Epithelial cell of proximal tubule (primary cell): ENCODE results near the gene DHRS9. TPM values are rescaled to one million over a fixed set of nuclear protein-coding genes. Genes with fewer than 3 reads are reported as not detected.

ENCODE experiments used
- DNase-seq: peaks from one replicate; pipeline ENCODE4 v3.0.0-alpha.2; 2011; ENCODE audit warnings: low read depth
- H3K4me3 ChIP-seq: 2 replicates; pipeline ENCODE4 v1.5.1; 2011; ENCODE audit warnings: low read depth, mild to moderate bottlenecking, low read length
- total RNA-seq: library from RNA; depleted of rRNA; stranded (reverse); fragments of >200 nt; gene quantifications from 2 replicates; pipeline ENCODE4 v1.2.3, GENCODE V29; 2015
- TF ChIP-seq, protein P1 (sequence below): conservative IDR thresholded peaks from 2 replicates; pipeline ENCODE4 v1.5.1; 2012; ENCODE audit warnings: low read depth, mild to moderate bottlenecking, low read length

DHRS9 gene
- total RNA-seq, 1 donor from 2014 or later: 0.35 TPM

DNA sequence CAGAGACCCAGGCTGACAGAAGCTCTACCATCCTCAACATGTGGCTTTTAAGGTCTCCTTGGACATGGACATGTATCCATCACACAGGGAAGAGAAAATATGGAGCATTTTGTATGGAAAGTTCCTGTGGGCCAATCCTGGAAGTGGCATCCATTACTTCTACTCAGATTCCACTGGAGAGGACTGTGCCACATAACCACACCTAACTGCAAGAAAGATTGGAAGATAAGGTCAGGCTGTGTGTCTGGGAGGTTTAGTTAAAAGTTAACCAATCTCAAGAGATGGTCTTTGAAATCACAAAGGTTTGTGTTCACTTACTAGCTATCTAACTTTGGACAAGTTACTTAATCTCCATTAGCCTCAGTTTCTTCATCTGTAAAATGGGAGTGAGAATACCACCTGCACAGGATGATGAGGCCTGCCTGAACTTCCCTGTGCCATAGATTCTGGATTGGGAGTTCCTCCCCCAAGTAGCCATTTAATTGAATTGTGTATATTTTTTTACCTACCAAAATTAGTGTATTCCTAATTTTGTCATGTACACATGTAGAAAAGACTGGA, 34.3 kb upstream of the DHRS9 start:
- no peak overlapping the region for H3K4me3 ChIP-seq
- DNase-seq: no peak
- TF ChIP-seq, protein P1, sequence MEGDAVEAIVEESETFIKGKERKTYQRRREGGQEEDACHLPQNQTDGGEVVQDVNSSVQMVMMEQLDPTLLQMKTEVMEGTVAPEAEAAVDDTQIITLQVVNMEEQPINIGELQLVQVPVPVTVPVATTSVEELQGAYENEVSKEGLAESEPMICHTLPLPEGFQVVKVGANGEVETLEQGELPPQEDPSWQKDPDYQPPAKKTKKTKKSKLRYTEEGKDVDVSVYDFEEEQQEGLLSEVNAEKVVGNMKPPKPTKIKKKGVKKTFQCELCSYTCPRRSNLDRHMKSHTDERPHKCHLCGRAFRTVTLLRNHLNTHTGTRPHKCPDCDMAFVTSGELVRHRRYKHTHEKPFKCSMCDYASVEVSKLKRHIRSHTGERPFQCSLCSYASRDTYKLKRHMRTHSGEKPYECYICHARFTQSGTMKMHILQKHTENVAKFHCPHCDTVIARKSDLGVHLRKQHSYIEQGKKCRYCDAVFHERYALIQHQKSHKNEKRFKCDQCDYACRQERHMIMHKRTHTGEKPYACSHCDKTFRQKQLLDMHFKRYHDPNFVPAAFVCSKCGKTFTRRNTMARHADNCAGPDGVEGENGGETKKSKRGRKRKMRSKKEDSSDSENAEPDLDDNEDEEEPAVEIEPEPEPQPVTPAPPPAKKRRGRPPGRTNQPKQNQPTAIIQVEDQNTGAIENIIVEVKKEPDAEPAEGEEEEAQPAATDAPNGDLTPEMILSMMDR: no peak

DNA sequence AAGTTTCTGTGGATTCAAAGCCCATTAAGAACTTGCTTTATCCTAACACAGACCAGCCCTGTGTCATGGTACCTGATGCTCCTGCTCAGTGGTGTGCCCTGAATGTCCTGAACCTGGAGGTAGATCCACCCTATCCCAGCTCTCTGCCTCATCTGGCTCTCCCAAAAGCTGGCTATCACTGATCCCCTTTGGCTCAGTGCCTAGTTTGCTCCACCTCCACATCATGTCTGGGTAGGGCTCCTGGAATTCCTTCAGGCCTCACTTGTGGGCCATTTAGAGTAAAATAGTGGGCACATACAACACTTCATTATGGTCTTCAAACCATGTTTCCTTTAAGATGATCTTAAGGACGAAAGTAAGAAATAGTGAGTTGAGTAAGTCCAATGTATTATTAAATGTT, 33.5 kb upstream of the DHRS9 start:
- DNase-seq: no peak
- H3K4me3 ChIP-seq: no peak overlapping the region
- TF ChIP-seq, protein P1: no peak

DNA sequence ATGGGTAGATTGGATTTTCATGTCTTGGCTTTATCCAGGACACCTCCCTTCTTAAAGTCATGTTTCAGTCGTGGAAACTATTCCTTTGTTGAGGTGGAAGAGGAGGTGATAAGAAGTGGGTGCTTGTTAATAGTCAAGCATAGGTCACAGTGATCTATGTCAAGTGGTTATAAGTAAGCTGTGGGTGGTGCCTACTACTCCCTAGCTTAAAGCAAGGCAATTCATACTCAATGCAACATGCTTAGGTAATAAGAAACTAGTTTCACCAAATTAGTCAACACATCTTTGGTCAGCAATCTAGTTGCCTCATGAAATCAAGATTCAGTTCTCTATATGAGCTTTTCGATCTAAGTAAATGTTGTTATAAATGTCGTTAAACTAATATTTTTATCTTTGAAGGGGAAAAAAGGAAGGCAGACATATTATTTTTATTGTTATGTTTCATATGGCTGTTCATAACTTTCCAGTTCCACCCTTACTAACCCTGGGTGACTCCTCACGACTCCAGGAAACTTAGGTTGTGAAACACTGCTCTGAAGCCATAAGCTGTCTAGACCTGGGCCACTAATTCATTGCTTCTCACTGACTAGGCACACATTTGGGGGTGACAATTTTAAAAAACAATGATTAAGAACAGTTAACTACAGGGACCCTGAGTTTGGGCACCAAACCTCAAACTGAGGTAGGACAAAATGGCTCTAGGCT, 32.5 kb upstream of the DHRS9 start:
- TF ChIP-seq, protein P1: no peak
- H3K4me3 ChIP-seq: no peak overlapping the region
- DNase-seq: no peak

DNA sequence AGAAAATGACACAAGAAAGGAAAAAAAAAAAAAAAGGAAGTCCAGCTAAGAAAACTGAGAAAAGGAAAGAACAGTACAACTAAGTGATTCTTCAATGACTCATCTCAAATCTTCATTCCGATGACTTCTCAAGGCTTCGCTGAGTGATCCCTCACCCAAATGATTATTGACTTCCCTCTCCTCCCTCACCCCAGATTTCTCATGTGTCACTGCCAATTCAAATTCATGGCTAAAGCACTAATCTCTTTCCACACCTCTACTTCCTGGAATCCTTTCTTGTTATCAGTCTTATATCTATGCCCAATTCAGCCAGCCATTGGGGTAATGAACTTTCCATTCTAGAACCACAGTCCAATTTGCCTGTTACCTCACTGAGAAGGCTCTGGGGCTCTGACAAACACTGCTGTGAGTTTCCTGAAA, 31.0 kb upstream of the DHRS9 start:
- no peak overlapping the region for H3K4me3 ChIP-seq
- DNase-seq: peak; percentile 77
- TF ChIP-seq, protein P1: no peak

DNA sequence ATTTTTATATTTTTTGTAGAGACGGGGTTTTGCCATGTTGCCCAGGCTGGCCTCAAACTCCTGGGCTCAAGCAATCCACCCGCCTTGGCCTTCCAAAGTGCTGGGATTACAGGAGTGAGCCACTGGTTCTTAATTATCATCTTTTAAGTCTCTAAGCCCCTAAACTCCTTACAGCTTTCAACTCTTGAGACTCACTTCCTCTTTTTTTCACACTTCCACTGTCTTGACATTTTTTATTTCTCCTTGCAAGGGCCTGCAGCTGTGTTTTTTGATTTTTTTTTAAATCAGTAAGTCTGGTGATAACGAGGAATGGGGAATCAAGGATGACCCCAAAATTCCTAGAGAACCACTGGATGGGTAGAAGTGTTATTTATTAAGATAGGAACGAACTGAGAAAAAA, 29.7 kb upstream of the DHRS9 start:
- H3K4me3 ChIP-seq: no peak overlapping the region
- TF ChIP-seq, protein P1: no peak
- DNase-seq: no peak

DNA sequence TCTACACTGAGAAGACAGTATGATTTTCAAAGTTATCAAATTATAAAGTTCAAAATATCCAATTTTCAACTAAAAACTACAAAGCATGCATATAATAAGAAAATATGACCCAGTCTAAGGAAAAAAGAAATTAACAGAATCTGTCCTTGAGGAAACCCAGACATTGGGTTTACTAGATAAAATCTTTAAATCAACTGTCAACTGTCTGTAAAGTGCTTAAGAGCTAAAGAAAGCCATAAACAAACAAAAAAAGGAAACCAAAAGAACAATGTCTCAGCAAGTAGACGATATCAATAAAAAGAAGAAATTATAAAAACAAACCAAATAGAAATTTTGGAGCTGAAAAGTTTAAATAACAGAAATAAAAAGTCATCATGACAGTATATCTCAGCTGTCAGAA, 27.8 kb upstream of the DHRS9 start:
- no peak overlapping the region for H3K4me3 ChIP-seq
- TF ChIP-seq, protein P1: no peak
- no peak for DNase-seq

DNA sequence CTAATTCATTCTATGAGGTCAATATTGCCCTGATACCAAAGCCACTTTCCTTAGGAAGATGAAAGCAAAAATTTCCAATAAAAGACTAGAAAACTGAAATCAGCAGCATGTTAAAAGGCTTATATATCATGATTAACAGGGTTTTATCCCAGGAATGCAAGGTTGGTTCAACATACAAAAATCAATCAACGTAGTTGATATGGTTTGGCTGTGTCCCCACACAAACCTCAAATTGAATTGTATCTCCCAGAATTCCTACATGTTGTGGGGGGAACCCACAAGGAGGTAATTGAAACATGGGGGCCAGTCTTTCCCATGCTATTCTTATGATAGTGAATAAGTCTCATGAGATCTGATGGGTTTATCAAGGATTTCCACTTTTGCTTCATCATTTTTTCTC, 26.5 kb upstream of the DHRS9 start:
- no peak overlapping the region for H3K4me3 ChIP-seq
- DNase-seq: no peak
- TF ChIP-seq, protein P1: no peak
